Sigmoid colon (tissue), 7 donors: ENCODE data around the gene ARSI. TPM values are rescaled to one million over a fixed set of nuclear protein-coding genes. Genes with fewer than 3 reads are reported as not detected.

Experiments
- DNase-seq: peaks from one replicate; pipeline ENCODE4 v3.0.0-alpha.2; 2019
- H3K27ac ChIP-seq, 4 donors: fragments of 200-600 bp; sonication (generic); one replicate each; pipeline ENCODE4 v1.5.1; 2016 to 2019; ENCODE audit warnings: mild to moderate bottlenecking in 1 of 4
- H3K27me3 ChIP-seq, 3 donors: fragments of 200-600 bp; sonication (generic); one replicate each; pipeline ENCODE4 v1.5.1; 2019; ENCODE audit warnings: mild to moderate bottlenecking in 1 of 3
- H3K36me3 ChIP-seq, 4 donors: fragments of 200-600 bp; sonication (generic); one replicate each; pipeline ENCODE4 v1.5.1; 2016 to 2019
- H3K4me1 ChIP-seq, 4 donors: fragments of 200-600 bp; sonication (generic); one replicate each; pipeline ENCODE4 v1.5.1; 2017 to 2019
- H3K4me3 ChIP-seq, 4 donors: fragments of 200-600 bp; sonication (generic); one replicate each; pipeline ENCODE4 v1.5.1; 2017 to 2019; ENCODE audit warnings: mild to moderate bottlenecking in 2 of 4, moderate library complexity in 1 of 4
- H3K9me3 ChIP-seq, 4 donors: fragments of 200-600 bp in 3 of 4; sonication (generic) in 3 of 4; one replicate each; pipeline versions ENCODE4 v1.5.1 to v1.6.1; 2013 to 2019
- CTCF ChIP-seq, 4 experiments: fragments of 450-650 bp in 3 of 4; fragments of 200-600 bp in 1 of 4; IDR thresholded peaks; one replicate each; pipeline ENCODE4 v1.5.1; 2016 to 2019; ENCODE audit warnings: antibody characterized with exemption in 4 of 4, mild to moderate bottlenecking in 3 of 4, moderate library complexity in 2 of 4
- EP300 ChIP-seq, 4 donors: sonication (generic); formaldehyde crosslinking; IDR thresholded peaks; one replicate each; pipeline ENCODE4 v1.6.1; 2017; ENCODE audit warnings: antibody characterized with exemption in 4 of 4
- POLR2A ChIP-seq, 2 donors: fragments of 450-650 bp; IDR thresholded peaks; one replicate each; pipeline ENCODE4 v1.6.1; 2016; ENCODE audit warnings: antibody characterized with exemption in 2 of 2, mild to moderate bottlenecking in 2 of 2, moderate library complexity in 2 of 2
- POLR2AphosphoS5 ChIP-seq, 4 donors: sonication (generic); formaldehyde crosslinking; IDR thresholded peaks; one replicate each; pipeline ENCODE4 v1.6.1; 2017; ENCODE audit warnings: antibody characterized with exemption in 4 of 4
- WGBS, 2 donors: extraction: QIAGEN DNeasy Blood & Tissue Kit; methylation state at CpG; one replicate each; pipeline ENCODE4 v1.1.7; 2013; 5-methylcytosine and 5-hydroxymethylcytosine counted together
- intact Hi-C: fragments of 100-400 bp; cut with DNase I; formaldehyde crosslinking; loops from one replicate; pipeline ENCODE4 v1.15.1; 2023
- polyA plus RNA-seq, 3 donors: library from polyadenylated mRNA; stranded (reverse); fragments of 200-250 nt; gene quantifications; one replicate each; pipeline ENCODE4 v1.2.3, GENCODE V29; 2013
- total RNA-seq, 4 donors: library from RNA; depleted of rRNA; stranded (reverse); fragments of >200 nt; gene quantifications; one replicate each; pipeline ENCODE4 v1.1.0, GENCODE V29; 2016
- donor health status: healthy with polysubstance abuse.
- donor health status: Bipolar disorder and iron deficiency.
- donor health status: healthy.

ARSI gene
- total and polyA plus RNA-seq, 7 donors: 0.63 to 3.3 (median 1.5) TPM; not detected in 2

GRCh38 chr5:150264667-150265603, 37.8 kb downstream of the ARSI start:
- peak overlapping the region in 3 of 4 donors; percentile 0 to 59 (median 30) for H3K27ac ChIP-seq
- H3K4me1 ChIP-seq: peaks cover 0 to 17% (median 12%) of the 10 kb centered on the region in 4 donors
- H3K4me3 ChIP-seq: no peak overlapping the region
- DNase-seq: no peak
- TF ChIP-seq POLR2A (IDR thresholded peaks at IDR 0.05): no peak
- no peak for TF ChIP-seq CTCF (IDR thresholded peaks at IDR 0.05)
- no peak for TF ChIP-seq POLR2AphosphoS5 (IDR thresholded peaks at IDR 0.05)
- TF ChIP-seq EP300 (IDR thresholded peaks at IDR 0.05): no peak
- intact Hi-C loops: no loop called here
- 86 to 91% methylated on average over 23 of the region's 23 CpGs for WGBS, 2 donors
- no peaks in the 10 kb centered on the region for H3K9me3 ChIP-seq
- no peaks in the 10 kb centered on the region for H3K36me3 ChIP-seq
- no peaks in the 10 kb centered on the region for H3K27me3 ChIP-seq

GRCh38 chr5:150263801-150264621, 38.7 kb downstream of the ARSI start:
- H3K4me1 ChIP-seq: peaks cover 0 to 16% (median 10%) of the 10 kb centered on the region in 4 donors
- peak; percentile 75 for DNase-seq
- no peaks in the 10 kb centered on the region for H3K27me3 ChIP-seq
- intact Hi-C loops: no loop called here
- no peaks in the 10 kb centered on the region for H3K9me3 ChIP-seq
- H3K4me3 ChIP-seq: no peak overlapping the region
- no peaks in the 10 kb centered on the region for H3K36me3 ChIP-seq
- peak overlapping the region in 3 of 4 donors; percentile 0 to 59 (median 30) for H3K27ac ChIP-seq
- TF ChIP-seq EP300 (IDR thresholded peaks at IDR 0.05) (no peak), POLR2AphosphoS5 (IDR thresholded peaks at IDR 0.05) (no peak), CTCF (IDR thresholded peaks at IDR 0.05) (no peak), POLR2A (IDR thresholded peaks at IDR 0.05) (no peak)
- 63 to 68% methylated on average over 11 of the region's 11 CpGs for WGBS, 2 donors

GRCh38 chr5:150263375-150263775, 39.3 kb downstream of the ARSI start:
- peak overlapping the region in 1 of 4 donors; percentile 59 for H3K27ac ChIP-seq
- H3K4me1 ChIP-seq: peaks cover 0 to 16% (median 10%) of the 10 kb centered on the region in 4 donors
- intact Hi-C loops: no loop called here
- TF ChIP-seq CTCF (IDR thresholded peaks at IDR 0.05): no peak
- no peak for TF ChIP-seq EP300 (IDR thresholded peaks at IDR 0.05)
- no peak for TF ChIP-seq POLR2A (IDR thresholded peaks at IDR 0.05)
- 84 to 85% methylated on average over 5 of the region's 5 CpGs for WGBS, 2 donors
- DNase-seq: no peak
- H3K4me3 ChIP-seq: no peak overlapping the region
- no peaks in the 10 kb centered on the region for H3K36me3 ChIP-seq
- H3K9me3 ChIP-seq: no peaks in the 10 kb centered on the region
- no peaks in the 10 kb centered on the region for H3K27me3 ChIP-seq

- H3K27me3 ChIP-seq: no peaks in the 10 kb centered on the region
- H3K9me3 ChIP-seq: no peaks in the 10 kb centered on the region
- TF ChIP-seq EP300 (IDR thresholded peaks at IDR 0.05) (no peak), POLR2AphosphoS5 (IDR thresholded peaks at IDR 0.05) (no peak), POLR2A (IDR thresholded peaks at IDR 0.05) (no peak), CTCF (IDR thresholded peaks at IDR 0.05) (no peak)
- intact Hi-C loops: no loop called here
- 80 to 92% methylated on average over 7 of the region's 7 CpGs for WGBS, 2 donors
- H3K4me3 ChIP-seq: no peak overlapping the region
- no peaks in the 10 kb centered on the region for H3K36me3 ChIP-seq
- DNase-seq: no peak
- H3K4me1 ChIP-seq: peaks cover 0 to 16% (median 10%) of the 10 kb centered on the region in 4 donors
- H3K27ac ChIP-seq: no peak overlapping the region
These were observed 40.2 kb downstream of the ARSI start for GRCh38 chr5:150262502-150262901.
